GM10266 (cell line): ENCODE results near the gene BASP1.

Experiments used
- DNase-seq: peaks from one replicate; pipeline ENCODE4 v3.0.0; 2012; ENCODE audit errors: extremely low spot score
- TF ChIP-seq, protein P1 (sequence below): IDR thresholded peaks from 2 replicates; pipeline ENCODE4 v1.5.1; 2012; ENCODE audit warnings: mild to moderate bottlenecking, low read depth; ENCODE audit not compliant: control insufficient read depth, insufficient read depth; ENCODE audit errors: missing control alignments

Gene BASP1

DNA sequence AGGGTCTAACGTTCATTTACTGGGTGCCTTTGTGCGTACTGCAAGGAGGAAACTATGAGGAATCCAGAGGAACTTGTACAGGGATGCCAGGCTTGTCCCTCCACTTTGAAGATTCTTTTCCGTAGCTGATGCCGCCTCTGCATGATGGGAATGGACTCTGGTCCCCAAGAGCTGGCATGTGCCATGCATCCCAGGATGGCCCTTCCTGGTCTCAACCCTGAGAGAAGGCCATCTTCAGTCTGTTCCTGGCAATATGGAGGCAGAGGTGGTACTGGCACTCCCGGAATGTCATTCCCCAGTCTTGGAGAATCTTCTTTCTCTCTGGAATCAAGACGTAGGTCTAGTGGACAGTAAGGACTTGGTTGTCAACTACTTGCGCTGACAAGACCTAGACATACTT lies 61.5 kb downstream of the BASP1 start:
- TF ChIP-seq, protein P1, sequence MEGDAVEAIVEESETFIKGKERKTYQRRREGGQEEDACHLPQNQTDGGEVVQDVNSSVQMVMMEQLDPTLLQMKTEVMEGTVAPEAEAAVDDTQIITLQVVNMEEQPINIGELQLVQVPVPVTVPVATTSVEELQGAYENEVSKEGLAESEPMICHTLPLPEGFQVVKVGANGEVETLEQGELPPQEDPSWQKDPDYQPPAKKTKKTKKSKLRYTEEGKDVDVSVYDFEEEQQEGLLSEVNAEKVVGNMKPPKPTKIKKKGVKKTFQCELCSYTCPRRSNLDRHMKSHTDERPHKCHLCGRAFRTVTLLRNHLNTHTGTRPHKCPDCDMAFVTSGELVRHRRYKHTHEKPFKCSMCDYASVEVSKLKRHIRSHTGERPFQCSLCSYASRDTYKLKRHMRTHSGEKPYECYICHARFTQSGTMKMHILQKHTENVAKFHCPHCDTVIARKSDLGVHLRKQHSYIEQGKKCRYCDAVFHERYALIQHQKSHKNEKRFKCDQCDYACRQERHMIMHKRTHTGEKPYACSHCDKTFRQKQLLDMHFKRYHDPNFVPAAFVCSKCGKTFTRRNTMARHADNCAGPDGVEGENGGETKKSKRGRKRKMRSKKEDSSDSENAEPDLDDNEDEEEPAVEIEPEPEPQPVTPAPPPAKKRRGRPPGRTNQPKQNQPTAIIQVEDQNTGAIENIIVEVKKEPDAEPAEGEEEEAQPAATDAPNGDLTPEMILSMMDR, result no peak
- no peak for DNase-seq

GRCh38 chr5:17279487-17279886 lies 62.1 kb downstream of the BASP1 start:
- TF ChIP-seq, protein P1, result no peak
- DNase-seq, result no peak

DNA sequence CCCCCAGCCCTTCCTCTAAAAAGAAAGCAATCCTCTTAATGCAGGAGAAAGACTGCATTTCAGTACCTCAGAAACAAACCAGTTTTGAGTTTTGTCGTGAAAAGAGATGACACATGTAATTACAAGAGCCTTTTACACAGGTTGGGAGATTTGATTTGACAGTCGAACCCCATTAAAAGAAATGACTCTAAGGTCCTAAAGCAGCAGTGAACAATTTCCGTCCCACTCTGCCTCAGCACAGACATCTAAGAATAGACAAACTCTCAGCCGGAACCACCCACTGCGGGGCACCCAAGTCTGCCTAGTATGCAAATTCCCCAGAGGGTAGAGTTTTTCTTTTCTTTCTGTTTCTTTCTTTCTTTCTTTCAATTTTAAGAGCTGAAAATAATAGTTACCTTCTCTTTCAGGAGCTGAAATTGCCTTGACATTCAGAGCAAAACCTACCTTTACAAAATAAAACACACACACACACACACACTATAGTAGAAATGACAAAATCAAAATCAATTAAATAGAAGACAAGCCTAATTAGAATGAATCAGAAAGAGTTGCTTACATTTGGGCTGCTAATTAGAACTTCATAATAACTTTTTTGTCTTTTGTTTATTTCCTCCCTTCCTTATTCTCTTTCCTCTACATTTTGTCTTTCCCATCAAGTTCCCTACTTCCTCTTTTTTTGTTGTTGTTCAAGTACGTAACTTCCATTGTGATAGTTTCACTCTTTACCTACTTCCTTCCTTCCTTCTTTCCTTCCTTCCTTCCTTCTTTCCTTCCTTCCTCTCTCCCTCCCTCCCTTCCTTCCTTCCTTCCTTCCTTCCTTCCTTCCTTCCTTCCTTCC lies 65.1 kb downstream of the BASP1 start:
- TF ChIP-seq, protein P1, result no peak
- DNase-seq, result peak; percentile 81

DNA sequence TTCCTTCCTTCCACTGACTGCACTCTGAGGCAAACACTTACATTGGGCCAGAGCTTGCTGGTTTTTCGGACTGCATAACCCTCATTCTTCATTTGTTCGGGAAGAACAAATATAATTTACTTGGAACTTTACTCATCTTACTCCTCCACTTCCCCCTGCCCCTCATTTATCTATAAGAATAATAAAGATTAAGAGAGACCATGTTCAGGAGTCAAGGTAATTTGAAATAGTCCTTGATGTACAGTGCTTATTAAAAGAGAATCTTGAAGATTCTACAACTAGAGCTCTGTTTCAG lies 65.6 kb downstream of the BASP1 start:
- DNase-seq, result no peak
- TF ChIP-seq, protein P1, result no peak

- TF ChIP-seq, protein P1, result no peak
- DNase-seq, result no peak
Observed at GRCh38 chr5:17287501-17288155, 70.2 kb downstream of the BASP1 start.

DNA sequence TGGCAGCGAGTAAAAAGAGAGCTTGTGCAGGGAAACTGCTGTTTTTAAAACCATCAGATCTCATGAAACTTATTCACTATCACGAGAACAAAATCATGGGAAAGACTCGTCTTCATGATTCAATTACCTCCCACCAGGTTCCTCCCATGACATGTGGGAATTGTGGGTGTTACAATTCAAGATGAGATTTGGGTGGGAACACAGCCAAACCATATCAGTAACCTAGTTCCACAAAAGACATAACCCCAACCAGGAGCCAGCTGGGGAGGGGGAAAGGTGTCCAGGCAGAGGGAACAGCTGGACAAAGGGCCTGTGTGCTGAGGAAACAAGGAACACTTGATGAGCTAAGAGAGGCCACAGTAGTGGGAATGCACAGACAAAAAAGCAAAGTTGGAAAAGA lies 71.1 kb downstream of the BASP1 start:
- TF ChIP-seq, protein P1, result no peak
- no peak for DNase-seq
